ENCODE results near the gene MON1A.

- TF ChIP-seq PATZ1 (CRISPR knock-in tag; IDR thresholded peaks at IDR 0.05; ENCODE audit: borderline replicate concordance) (no peak), PPARA (CRISPR knock-in tag; IDR thresholded peaks at IDR 0.05; ENCODE audit: borderline replicate concordance) (no peak), CSDC2 (CRISPR knock-in tag; IDR thresholded peaks at IDR 0.05) (no peak), TCF4 (CRISPR knock-in tag; IDR thresholded peaks at IDR 0.05; ENCODE audit: borderline replicate concordance) (no peak), ZC3H10 (CRISPR knock-in tag; IDR thresholded peaks at IDR 0.05) (no peak), ZFP30 (CRISPR knock-in tag; IDR thresholded peaks at IDR 0.05) (no peak), ZNF70 (CRISPR knock-in tag; IDR thresholded peaks at IDR 0.05) (no peak), RARB (CRISPR knock-in tag; IDR thresholded peaks at IDR 0.05) (no peak), CSRNP3 (CRISPR knock-in tag; IDR thresholded peaks at IDR 0.05) (no peak), GLIS3 (CRISPR knock-in tag; IDR thresholded peaks at IDR 0.05) (no peak), OSR1 (CRISPR knock-in tag; IDR thresholded peaks at IDR 0.05) (no peak), BACH2 (CRISPR knock-in tag; IDR thresholded peaks at IDR 0.05; ENCODE audit: borderline replicate concordance) (no peak), ZNF565 (CRISPR knock-in tag; conservative IDR thresholded peaks at IDR 0.05; ENCODE audit: low read depth) (no peak), SNAI2 (CRISPR knock-in tag; IDR thresholded peaks at IDR 0.05) (no peak)
These were observed 26.9 kb downstream of the MON1A start for GRCh38 chr3:49902511-49903345.

All from SK-N-SH treated with all-trans-retinoic acid at 6 μM for 48 hours (cell line).